HEK293 (cell line): ENCODE measurements around the gene IL1R1.
"Not testable (repeated sequence)": the region's sequence is repeated elsewhere in the genome, so short reads cannot be mapped to it uniquely, and the experiment has no call there.

Source experiments
- CTCF ChIA-PET: fragments of 350-600 bp; formaldehyde crosslinking; extraction: SDS; loops from one replicate; lab custom pipeline; 2021; ENCODE audit warnings: antibody characterized with exemption; lab: Yijun Ruan, JAX
- POLR2A ChIA-PET: fragments of 300-600 bp; formaldehyde crosslinking; extraction: SDS; loops from one replicate; lab custom pipeline; 2020; ENCODE audit warnings: antibody characterized with exemption, inconsistent platforms; lab: Yijun Ruan, JAX
- H3K27ac ChIP-seq: fragments of 200-500 bp; sonication (Bioruptor generic); 2 replicates; pipeline ENCODE4 v1.5.1; 2014; ENCODE audit warnings: low read depth, low read length, control low read depth, inconsistent platforms; ENCODE audit errors: extremely low read depth
- H3K36me3 ChIP-seq, 2 experiments: fragments of 200-500 bp in 1 of 2; sonication (Bioruptor generic) in 1 of 2; 1 replicate in 1 of 2; 2 replicates in 1 of 2; pipeline ENCODE4 v1.5.1; 2014 to 2017; ENCODE audit warnings: inconsistent platforms in 2 of 2, low read length in 2 of 2; ENCODE audit not compliant: control insufficient read depth in 2 of 2, insufficient read depth in 1 of 2
- H3K4me1 ChIP-seq: fragments of 200-500 bp; sonication (Bioruptor generic); 2 replicates; pipeline ENCODE4 v1.5.1; 2014; ENCODE audit warnings: mild to moderate bottlenecking, low read length, inconsistent platforms; ENCODE audit not compliant: control insufficient read depth, insufficient read depth
- H3K4me3 ChIP-seq: 2 replicates; pipeline ENCODE4 v1.5.1; 2011; ENCODE audit warnings: low read depth, mild to moderate bottlenecking, control low read depth, low read length, moderate library complexity
- H3K9me3 ChIP-seq: fragments of 200-500 bp; sonication (Bioruptor generic); 2 replicates; pipeline ENCODE4 v1.5.1; 2014; ENCODE audit warnings: low read depth, low read length, inconsistent platforms; ENCODE audit not compliant: control insufficient read depth, insufficient read depth
- FEZF1 ChIP-seq: fragments of 450-650 bp; formaldehyde crosslinking; IDR thresholded peaks from 2 replicates; pipeline ENCODE4 v1.5.1; 2016; ENCODE audit warnings: missing biosample characterization, missing genetic modification characterization
- HIC1 ChIP-seq: fragments of 450-650 bp; formaldehyde crosslinking; IDR thresholded peaks from 2 replicates; pipeline ENCODE4 v1.5.1; 2016; ENCODE audit warnings: missing biosample characterization, missing genetic modification characterization
- KLF8 ChIP-seq: fragments of 450-650 bp; formaldehyde crosslinking; IDR thresholded peaks from 2 replicates; pipeline ENCODE4 v1.5.1; 2016; ENCODE audit warnings: missing biosample characterization, missing genetic modification characterization
- MEIS1 ChIP-seq: sonication (generic); formaldehyde crosslinking; IDR thresholded peaks from 2 replicates; pipeline ENCODE4 v1.8.1; 2022; ENCODE audit warnings: missing genetic modification reagents, mild to moderate bottlenecking, borderline replicate concordance
- PRDM1 ChIP-seq: fragments of 450-650 bp; formaldehyde crosslinking; IDR thresholded peaks from 2 replicates; pipeline ENCODE4; 2016; ENCODE audit warnings: missing biosample characterization, missing genetic modification characterization
- SP2 ChIP-seq: fragments of 450-650 bp; formaldehyde crosslinking; IDR thresholded peaks from 2 replicates; pipeline ENCODE4 v1.5.1; 2016; ENCODE audit warnings: missing biosample characterization, missing genetic modification characterization
- TRIM28 ChIP-seq: IDR thresholded peaks from 2 replicates; pipeline ENCODE4 v1.6.1; 2011; ENCODE audit warnings: low read length, control low read depth, borderline replicate concordance
- ZEB2 ChIP-seq: fragments of 450-650 bp; formaldehyde crosslinking; IDR thresholded peaks from 2 replicates; pipeline ENCODE4 v1.5.1; 2016; ENCODE audit warnings: missing biosample characterization, missing genetic modification characterization
- ZFP3 ChIP-seq: fragments of 450-650 bp; formaldehyde crosslinking; IDR thresholded peaks from 2 replicates; pipeline ENCODE4 v1.5.1; 2016; ENCODE audit warnings: low read depth, missing biosample characterization, missing genetic modification characterization
- ZFP37 ChIP-seq: fragments of 450-650 bp; formaldehyde crosslinking; IDR thresholded peaks from 2 replicates; pipeline ENCODE4 v1.5.1; 2016; ENCODE audit warnings: missing biosample characterization, missing genetic modification characterization
- ZNF223 ChIP-seq: fragments of 450-650 bp; formaldehyde crosslinking; IDR thresholded peaks from 2 replicates; pipeline ENCODE4 v1.5.1; 2016; ENCODE audit warnings: missing biosample characterization, missing genetic modification characterization
- ZNF391 ChIP-seq: fragments of 450-650 bp; formaldehyde crosslinking; IDR thresholded peaks from 2 replicates; pipeline ENCODE4 v1.5.1; 2016; ENCODE audit warnings: low read depth, missing biosample characterization, missing genetic modification characterization, borderline replicate concordance
- ZNF555 ChIP-seq: fragments of 450-650 bp; formaldehyde crosslinking; conservative IDR thresholded peaks from 2 replicates; pipeline ENCODE4 v1.5.1; 2017; ENCODE audit warnings: missing biosample characterization, mild to moderate bottlenecking, missing genetic modification characterization, inconsistent platforms
- ZNF596 ChIP-seq: fragments of 450-650 bp; IDR thresholded peaks from 2 replicates; pipeline ENCODE4 v1.5.0; 2018; ENCODE audit warnings: missing biosample characterization, mild to moderate bottlenecking, missing genetic modification characterization, moderate library complexity
- ZNF692 ChIP-seq: fragments of 450-650 bp; formaldehyde crosslinking; IDR thresholded peaks from 2 replicates; pipeline ENCODE4 v1.5.1; 2016; ENCODE audit warnings: missing biosample characterization, missing genetic modification characterization
- ZNF785 ChIP-seq: fragments of 450-650 bp; formaldehyde crosslinking; IDR thresholded peaks from 2 replicates; pipeline ENCODE4 v1.5.1; 2016; ENCODE audit warnings: missing biosample characterization, missing genetic modification characterization
- TF ChIP-seq, protein P1 (sequence below): fragments of 450-650 bp; formaldehyde crosslinking; optimal IDR thresholded peaks from 2 replicates; pipeline ENCODE3; 2016; ENCODE audit warnings: missing biosample characterization, mild to moderate bottlenecking, missing genetic modification characterization
- TF ChIP-seq, protein P2 (sequence below): fragments of 450-650 bp; formaldehyde crosslinking; IDR thresholded peaks from 2 replicates; pipeline ENCODE4 v1.5.1; 2016; ENCODE audit warnings: missing biosample characterization, missing genetic modification characterization

The IL1R1 gene

GRCh38 chr2:102122909-102123308 lies 19.6 kb upstream of the IL1R1 start:
- TF ChIP-seq ZNF596 (tag by site-specific recombination) (no peak), ZNF692 (tag by site-specific recombination) (no peak), TRIM28 (no peak), ZFP3 (tag by site-specific recombination) (no peak), SP2 (tag by site-specific recombination) (no peak), ZFP37 (no peak), KLF8 (tag by site-specific recombination) (no peak), PRDM1 (tag by site-specific recombination) (no peak), MEIS1 (CRISPR knock-in tag) (no peak), FEZF1 (tag by site-specific recombination) (no peak), ZEB2 (no peak), ZNF555 (tag by site-specific recombination) (no peak), ZNF223 (tag by site-specific recombination) (no peak), ZNF785 (tag by site-specific recombination) (no peak), HIC1 (tag by site-specific recombination) (no peak), ZNF391 (tag by site-specific recombination) (no peak)
- TF ChIP-seq, protein P1, sequence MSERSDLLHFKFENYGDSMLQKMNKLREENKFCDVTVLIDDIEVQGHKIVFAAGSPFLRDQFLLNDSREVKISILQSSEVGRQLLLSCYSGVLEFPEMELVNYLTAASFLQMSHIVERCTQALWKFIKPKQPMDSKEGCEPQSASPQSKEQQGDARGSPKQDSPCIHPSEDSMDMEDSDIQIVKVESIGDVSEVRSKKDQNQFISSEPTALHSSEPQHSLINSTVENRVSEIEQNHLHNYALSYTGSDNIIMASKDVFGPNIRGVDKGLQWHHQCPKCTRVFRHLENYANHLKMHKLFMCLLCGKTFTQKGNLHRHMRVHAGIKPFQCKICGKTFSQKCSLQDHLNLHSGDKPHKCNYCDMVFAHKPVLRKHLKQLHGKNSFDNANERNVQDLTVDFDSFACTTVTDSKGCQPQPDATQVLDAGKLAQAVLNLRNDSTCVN (tag by site-specific recombination), result no peak
- TF ChIP-seq, protein P2, sequence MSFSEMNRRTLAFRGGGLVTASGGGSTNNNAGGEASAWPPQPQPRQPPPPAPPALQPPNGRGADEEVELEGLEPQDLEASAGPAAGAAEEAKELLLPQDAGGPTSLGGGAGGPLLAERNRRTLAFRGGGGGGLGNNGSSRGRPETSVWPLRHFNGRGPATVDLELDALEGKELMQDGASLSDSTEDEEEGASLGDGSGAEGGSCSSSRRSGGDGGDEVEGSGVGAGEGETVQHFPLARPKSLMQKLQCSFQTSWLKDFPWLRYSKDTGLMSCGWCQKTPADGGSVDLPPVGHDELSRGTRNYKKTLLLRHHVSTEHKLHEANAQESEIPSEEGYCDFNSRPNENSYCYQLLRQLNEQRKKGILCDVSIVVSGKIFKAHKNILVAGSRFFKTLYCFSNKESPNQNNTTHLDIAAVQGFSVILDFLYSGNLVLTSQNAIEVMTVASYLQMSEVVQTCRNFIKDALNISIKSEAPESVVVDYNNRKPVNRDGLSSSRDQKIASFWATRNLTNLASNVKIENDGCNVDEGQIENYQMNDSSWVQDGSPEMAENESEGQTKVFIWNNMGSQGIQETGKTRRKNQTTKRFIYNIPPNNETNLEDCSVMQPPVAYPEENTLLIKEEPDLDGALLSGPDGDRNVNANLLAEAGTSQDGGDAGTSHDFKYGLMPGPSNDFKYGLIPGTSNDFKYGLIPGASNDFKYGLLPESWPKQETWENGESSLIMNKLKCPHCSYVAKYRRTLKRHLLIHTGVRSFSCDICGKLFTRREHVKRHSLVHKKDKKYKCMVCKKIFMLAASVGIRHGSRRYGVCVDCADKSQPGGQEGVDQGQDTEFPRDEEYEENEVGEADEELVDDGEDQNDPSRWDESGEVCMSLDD (tag by site-specific recombination), result no peak
- ChIA-PET CTCF (no interaction called here), POLR2A (no interaction called here)
- H3K9me3 ChIP-seq, result no peaks in the 10 kb centered on the region
- no peaks in the 10 kb centered on the region for H3K36me3 ChIP-seq
- H3K27ac ChIP-seq, result no peak overlapping the region
- H3K4me3 ChIP-seq, result no peak overlapping the region
- no peaks in the 10 kb centered on the region for H3K4me1 ChIP-seq

DNA sequence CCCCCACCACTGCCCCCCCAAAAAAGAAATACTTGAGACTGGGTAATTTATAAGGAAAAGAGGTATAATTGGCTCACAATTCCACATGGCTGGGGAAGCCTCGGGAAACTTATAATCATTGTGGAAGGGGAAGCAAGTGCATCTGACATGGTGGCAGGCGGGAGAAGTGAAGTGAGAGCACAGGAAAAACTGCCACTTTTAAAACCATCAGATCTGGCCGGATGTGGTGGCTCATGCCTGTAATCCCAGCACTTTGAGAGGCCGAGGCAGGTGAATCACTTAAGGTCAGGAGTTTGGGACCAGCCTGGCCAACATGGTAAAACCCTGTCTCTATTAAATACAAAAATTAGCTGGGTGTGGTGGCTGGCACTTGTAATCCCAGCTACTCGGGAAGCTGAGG lies 18.1 kb upstream of the IL1R1 start:
- H3K27ac ChIP-seq, H3K4me3 ChIP-seq, POLR2A ChIA-PET, H3K9me3 ChIP-seq, H3K36me3 ChIP-seq, H3K4me1 ChIP-seq: not testable (repeated sequence)
- CTCF ChIA-PET, result interaction anchor here (0.5 kb wide), 1 partner anchor 406 kb away, joined by 3 read pairs; no protein-coding TSS in a partner anchor
